PFSK-1 (cell line): ENCODE results near the gene PHACTR2.

ENCODE experiments used
- SIN3A ChIP-seq: IDR thresholded peaks from 2 replicates; pipeline ENCODE4 v1.6.1; 2012; ENCODE audit warnings: mild to moderate bottlenecking, low read length, moderate library complexity, borderline replicate concordance; ENCODE audit not compliant: insufficient read depth
- TAF1 ChIP-seq: IDR thresholded peaks from 2 replicates; pipeline ENCODE4 v1.6.1; 2012; ENCODE audit warnings: low read length, control low read depth, borderline replicate concordance; ENCODE audit not compliant: insufficient read depth

DNA sequence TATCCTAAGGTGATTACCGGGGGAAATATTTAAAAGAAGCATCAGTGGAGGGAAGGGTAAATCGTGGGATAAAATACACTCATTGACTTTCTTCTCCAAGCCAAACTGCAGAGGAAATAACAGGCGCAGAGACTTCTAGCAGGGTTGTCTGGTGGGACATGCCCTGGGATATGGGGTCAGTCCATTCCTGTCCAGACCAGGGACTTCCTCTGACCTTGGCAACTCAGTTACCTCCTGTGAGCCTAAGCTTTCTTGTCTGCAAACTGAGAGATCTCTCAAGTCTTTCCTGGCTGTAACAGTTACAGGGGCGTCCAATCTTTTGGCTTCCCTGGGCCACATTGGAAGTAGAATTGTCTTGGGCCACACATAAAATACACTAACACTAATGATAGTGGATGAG, 21.7 kb upstream of the PHACTR2 start:
- no peak for TF ChIP-seq SIN3A
- no peak for TF ChIP-seq TAF1
